ENCODE results near the gene MLXIPL.
"Not testable (repeated sequence)": the region's sequence is repeated elsewhere in the genome, so short reads cannot be mapped to it uniquely, and the experiment has no call there.

The MLXIPL gene

DNA sequence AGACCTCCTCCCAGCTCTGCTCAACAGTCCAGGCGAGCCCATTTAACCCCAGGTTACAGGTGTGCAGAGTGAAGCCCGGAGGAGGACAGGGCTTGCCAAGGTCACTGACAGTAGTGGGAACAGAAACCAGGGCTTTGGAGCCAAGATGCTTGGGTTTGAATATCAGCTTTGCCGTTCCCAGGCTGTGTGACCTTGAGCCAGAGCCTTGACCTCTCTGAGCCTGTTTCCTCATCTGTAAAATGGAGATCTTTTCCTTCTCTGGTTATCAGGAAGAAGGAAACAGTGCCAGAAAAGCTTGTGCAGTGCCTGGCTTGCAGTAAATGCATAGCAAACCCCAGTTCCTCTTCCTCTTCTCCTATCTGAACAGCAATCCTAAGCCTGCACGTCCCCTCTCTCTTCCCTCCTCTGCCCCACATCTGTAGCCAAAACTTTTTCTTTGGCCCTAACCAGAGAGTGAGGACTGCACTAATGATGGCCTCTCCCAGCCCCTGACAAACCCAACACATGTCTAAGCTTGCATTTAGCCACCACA, 21.4 kb upstream of the MLXIPL start:
- no peak for DNase-seq

- no peak for DNase-seq
Observed at GRCh38 chr7:73644688-73645286, 20.5 kb upstream of the MLXIPL start.

DNA sequence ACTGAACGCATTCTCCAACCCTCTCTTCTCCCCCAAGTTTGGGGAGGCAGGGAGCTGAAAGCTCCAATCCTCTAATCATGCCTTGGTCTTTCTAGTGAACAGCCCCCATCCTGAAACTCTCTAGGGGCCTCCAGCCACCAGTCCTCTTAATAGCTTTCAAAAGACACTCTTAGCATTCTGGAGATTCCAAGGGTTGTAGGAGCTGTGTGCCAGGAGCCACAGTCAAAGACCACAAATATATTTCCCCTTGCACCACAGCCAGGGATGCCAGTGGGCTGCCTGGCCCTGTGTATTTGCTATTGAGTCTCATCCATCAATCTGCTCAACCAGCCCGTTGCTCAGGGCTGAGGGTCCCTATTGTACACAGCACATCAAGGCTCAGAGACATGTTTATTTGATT, 18.5 kb upstream of the MLXIPL start:
- no peak for DNase-seq

DNA sequence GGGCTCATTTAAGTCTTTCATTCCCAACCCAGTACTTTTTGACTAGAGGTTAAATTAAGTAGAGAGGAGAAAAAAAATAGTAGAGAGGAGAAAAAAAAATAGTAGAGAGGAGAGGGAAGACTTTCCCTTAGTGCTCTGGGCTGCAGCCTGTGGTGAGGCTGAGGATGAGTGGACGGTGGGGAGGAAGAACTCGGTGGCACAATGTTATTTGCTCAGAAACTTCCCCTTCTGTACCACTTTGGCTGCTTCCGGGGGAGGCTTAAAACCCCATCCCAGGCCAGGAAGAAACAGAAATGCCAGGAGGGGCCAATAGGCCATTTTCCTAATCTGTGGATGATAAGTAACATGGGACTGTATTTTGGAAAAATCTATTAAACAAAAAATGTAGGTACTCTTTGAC, 14.6 kb upstream of the MLXIPL start:
- DNase-seq = no peak

DNA sequence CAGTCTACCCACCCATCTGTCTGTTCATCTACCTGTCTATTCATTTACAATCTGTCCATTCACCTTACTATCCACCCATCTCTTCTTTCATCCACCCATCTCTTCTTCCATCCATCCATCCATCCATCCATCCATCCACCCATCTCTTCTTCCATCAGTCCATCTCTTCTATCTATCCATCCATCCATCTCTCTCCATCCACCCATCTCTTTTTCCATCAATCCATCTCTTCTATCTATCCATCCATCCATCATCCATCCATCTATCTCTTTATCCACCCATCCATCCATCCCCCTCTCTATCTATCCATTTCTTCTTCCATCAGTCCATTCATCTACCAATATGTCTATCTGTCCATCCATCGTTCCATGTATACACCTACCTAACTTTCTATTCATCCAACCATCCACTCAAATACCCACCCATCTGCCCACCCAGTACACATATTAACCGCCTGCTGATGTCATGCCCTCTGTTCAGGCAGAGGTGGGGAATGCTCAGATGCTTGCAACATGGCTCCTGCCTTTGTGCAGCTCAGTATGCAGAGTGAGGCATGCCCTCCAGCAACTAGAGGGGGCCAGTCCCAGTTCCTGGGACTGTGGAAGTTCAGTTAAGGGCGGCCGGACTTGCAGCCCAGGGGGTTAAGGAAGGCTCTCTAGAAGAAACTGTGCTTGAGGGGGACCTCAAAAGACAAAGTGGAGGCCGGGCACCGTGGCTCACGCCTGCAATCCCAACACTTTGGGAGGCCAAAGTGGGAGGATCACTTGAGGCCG, 11.3 kb upstream of the MLXIPL start:
- no peak for DNase-seq

DNA sequence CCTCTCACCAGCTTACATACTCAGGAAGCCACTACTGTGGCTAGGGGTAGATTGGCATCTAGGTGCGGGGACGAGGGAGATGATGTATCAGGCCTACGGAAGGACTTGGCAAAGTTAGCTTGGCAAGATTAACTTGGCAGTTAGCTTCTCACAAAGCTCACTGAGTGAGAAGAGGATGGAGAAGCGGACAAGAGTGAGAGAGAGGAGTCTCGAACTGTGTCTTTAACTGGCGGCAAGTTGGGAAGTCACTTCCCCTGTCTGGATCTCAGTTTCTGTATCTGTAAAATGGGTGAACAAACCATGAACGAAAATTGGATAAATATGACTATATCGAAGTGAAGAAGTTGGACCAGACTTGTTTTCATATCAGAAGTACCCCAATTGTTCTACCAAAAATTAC, 9.5 kb upstream of the MLXIPL start:
- no peak for DNase-seq

GRCh38 chr7:73633323-73633722, 9.0 kb upstream of the MLXIPL start:
- DNase-seq = no peak

GRCh38 chr7:73631558-73631957, 7.2 kb upstream of the MLXIPL start:
- no peak for DNase-seq

DNA sequence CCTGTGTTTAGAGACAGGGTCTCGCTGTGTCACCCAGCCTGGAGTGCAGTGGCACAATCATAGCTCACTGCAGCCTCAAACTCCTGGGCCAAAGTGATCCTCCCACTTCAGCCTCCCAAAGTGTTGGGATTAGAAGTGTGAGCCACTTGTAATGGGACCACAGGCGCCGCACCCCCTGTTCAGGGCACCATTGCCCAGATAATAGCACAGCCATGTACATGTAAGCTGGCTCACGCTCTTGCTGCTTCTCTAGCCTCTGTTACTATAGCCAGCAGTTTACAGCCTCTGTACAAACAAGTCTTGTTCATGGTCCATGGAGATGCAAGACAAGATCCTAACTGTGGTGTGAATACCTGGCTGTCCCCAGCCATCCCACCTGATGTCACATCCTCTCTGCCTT, 4.2 kb upstream of the MLXIPL start:
- no peak for DNase-seq

DNA sequence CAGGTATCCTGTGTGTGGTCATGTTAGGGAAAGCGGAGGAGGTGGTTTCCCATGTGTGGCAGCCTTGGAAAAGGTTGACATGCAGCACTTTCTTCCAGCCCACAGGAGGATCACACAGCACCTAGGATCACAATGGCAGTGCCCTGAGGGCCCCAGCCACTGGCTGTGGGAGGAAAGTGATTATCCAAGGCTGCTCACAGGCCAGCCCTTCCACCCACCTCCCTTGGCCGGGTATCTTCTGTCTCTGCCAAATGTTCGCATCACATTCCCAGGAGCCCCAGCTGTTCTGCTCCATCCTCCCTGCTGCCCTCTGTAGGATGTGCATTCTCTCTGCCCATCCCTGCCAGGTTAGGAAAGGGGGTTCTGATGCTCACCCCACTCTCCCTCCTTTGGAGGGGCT, 2.5 kb upstream of the MLXIPL start:
- DNase-seq = no peak

DNA sequence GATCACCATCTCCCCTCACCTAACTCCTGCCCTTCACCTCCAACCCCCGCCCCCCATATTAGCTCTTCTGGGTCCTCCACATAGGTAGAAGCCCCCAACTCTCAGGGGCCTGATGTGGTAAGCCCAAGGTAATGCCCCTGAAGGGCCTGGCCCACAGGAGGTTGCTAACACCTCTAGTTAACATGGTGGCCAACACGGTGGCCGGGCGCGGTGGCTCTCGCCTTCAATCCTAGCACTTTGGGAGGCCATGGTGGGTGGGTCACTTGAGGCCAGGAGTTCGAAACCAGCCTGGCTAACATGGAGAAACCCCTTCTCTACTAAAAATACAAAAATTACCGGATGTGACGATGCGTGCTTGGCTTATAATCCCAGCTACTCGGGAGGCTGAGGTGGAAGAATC, 954 bp upstream of the MLXIPL start:
- DNase-seq = no peak

GRCh38 chr7:73624669-73625001, 313 bp upstream of the MLXIPL start:
- DNase-seq = no peak

DNA sequence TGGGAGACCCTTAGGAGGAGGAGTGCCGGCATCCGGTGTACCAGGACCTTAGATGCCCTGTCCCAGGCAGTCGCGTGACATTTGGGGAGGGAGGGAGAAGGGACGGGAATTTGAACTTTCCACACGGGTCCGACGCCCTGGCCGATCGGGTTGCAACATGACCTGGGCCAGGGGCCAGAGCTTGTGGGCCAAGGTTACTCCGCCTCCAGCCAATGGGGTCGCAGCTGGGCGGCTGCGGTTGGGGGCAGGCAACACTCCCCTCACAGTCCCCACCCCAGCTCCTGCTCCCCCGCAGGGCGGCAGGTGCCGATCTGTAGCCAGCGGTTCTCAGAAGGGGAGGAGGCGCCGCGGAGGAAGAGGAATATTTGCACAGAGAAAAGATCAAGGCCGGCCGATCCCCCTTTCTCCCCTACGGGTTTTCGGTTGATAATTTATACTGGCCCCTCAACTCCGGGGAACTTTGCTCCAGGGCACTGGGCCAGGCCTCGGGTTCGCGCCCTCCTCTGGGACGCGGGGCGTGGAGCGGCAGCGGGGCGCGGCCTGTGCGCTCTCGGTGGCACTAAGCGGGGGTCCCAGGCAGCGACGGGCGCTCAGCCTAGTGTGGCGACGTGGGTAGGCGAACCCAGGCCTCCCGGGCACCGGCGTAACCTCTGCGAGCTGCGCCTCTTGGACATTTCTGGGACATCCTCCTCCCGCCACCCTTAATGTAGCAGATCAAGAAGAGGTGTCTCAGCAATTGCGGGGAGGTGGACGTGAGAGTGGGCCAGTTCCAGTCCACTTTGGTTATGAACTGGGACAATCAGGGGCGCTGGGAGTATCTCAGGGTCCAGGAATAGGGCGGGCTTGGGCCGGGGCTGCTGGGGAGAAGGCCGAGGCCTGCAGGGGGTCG, 1.2 kb downstream of the MLXIPL start:
- no peak for DNase-seq

- no peak for DNase-seq
Observed at GRCh38 chr7:73622527-73622908, 1.8 kb downstream of the MLXIPL start.

- DNase-seq = no peak
Observed at GRCh38 chr7:73621168-73622063, 2.9 kb downstream of the MLXIPL start.

GRCh38 chr7:73619394-73619793, 4.9 kb downstream of the MLXIPL start:
- not testable (repeated sequence) for DNase-seq

DNA sequence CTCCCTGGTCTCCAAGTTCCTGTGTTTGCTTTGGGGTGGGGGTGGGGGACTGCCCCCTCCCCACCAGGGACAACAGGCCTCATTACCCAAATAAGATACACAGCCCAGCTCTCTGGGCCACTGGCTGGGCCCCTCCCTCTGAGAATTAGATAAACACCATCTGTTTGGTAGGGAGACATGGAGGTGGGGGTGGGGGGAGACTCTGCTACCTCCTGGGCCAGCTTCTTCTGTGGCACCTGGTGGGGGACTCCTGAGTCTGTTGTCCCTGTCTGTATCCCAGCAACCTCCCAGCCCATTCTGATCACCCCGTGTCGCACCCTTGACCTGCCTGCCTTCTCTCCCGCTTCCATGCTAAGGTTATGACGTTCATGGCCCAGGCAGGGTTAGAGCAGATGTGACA, 5.8 kb downstream of the MLXIPL start:
- DNase-seq = no peak

DNA sequence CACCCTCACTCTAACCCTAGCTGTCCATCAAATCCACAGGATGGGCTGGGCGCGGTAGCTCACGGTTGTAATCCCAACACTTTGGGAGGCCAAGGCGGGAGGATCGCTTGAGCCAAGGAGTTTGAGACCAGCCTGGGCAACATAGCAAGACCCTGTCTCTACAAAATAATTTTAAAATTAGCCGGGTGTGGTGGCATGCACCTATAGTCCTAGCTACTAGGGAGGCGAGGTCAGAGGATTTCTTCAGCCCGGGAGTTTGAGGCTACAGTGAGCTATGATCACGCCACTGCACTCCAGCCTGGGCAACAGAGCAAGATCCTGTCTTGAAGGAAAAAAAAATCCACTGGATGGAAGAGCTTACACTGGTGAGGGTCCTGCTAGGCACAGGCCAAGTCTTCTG, 6.8 kb downstream of the MLXIPL start:
- DNase-seq = not testable (repeated sequence)

GRCh38 chr7:73615886-73616285, 8.4 kb downstream of the MLXIPL start:
- no peak for DNase-seq

- DNase-seq = not testable (repeated sequence)
Observed at GRCh38 chr7:73614937-73615336, 9.4 kb downstream of the MLXIPL start.

GRCh38 chr7:73613954-73614735, 10.2 kb downstream of the MLXIPL start:
- no peak for DNase-seq
